Muscle of leg (tissue), 9 donors: Measurements from ENCODE around the gene EFNB2. TPM values are rescaled to one million over a fixed set of nuclear protein-coding genes. Genes with fewer than 3 reads are reported as not detected.

ENCODE experiments used
- polyA plus RNA-seq, 8 donors: library from polyadenylated mRNA; unstranded; fragments of 120-200 nt; gene quantifications; one replicate each; pipeline versions ENCODE4 v1.2.1 to v1.2.3, GENCODE V29; 2013; ENCODE audit warnings: inconsistent platforms in 1 of 8, low replicate concordance in 1 of 8; ENCODE audit not compliant: insufficient read length in 8 of 8, insufficient read depth in 1 of 8
- total RNA-seq: library from RNA; stranded (reverse); fragments of 120-200 nt; gene quantifications from one replicate; pipeline ENCODE4 v1.2.4, GENCODE V29; 2013

The EFNB2 gene
- total and polyA plus RNA-seq, 9 donors, result 13.9 to 40.1 (median 24.4) TPM

Other genes starting within 250 kb of the EFNB2 start
- gene ARGLU1, start 32.5 kb upstream of the EFNB2 start, total RNA-seq, result 79.1 TPM
- gene ARGLU1, start 32.5 kb upstream of the EFNB2 start, polyA plus RNA-seq, result 100 to 1,000 TPM; 131 to 161 (median 137) TPM